Measurements from ENCODE around the gene GP5. TPM values are rescaled to one million over a fixed set of nuclear protein-coding genes. Genes with fewer than 3 reads are reported as not detected.

GP5 gene
- total RNA-seq, 4 donors from 2014 or later, result 0.17 to 0.34 TPM; not detected in 2

- WGBS, result 73% methylated on average over 11 of the region's 20 CpGs
- Histone ChIP-seq H3K9me3 (no peaks in the 10 kb centered on the region), H3K27ac (replicated peaks in 1 of 4) (no peak overlapping the region), H3K4me3 (no peak overlapping the region), H3K36me3 (no peaks in the 10 kb centered on the region), H3K4me1 (peaks cover 3 to 22% (median 14%) of the 10 kb centered on the region in 4 donors), H3K27me3 (peaks cover 0 to 19% (median 0%) of the 10 kb centered on the region in 4 donors)
- DNase-seq (ENCODE audit: extremely low spot score), result no peak
- intact Hi-C loops (cut with DNase I), result no loop called here
- TF ChIP-seq POLR2A (IDR thresholded peaks at IDR 0.05; ENCODE audit: low read depth), result no peak
- no peak for TF ChIP-seq EP300 (IDR thresholded peaks at IDR 0.05)
- TF ChIP-seq CTCF (IDR thresholded peaks at IDR 0.05), result no peak
- TF ChIP-seq POLR2AphosphoS5 (IDR thresholded peaks at IDR 0.05), result no peak
Observed at GRCh38 chr3:194364652-194365434, 34.2 kb downstream of the GP5 start.

- H3K4me3 ChIP-seq, result no peak overlapping the region
- H3K4me1 ChIP-seq, result peaks cover 3 to 16% (median 11%) of the 10 kb centered on the region in 4 donors
- DNase-seq (ENCODE audit: extremely low spot score), result no peak
- TF ChIP-seq CTCF (IDR thresholded peaks at IDR 0.05), result no peak
- no peak for TF ChIP-seq EP300 (IDR thresholded peaks at IDR 0.05)
- no peak for TF ChIP-seq POLR2AphosphoS5 (IDR thresholded peaks at IDR 0.05)
- TF ChIP-seq POLR2A (IDR thresholded peaks at IDR 0.05; ENCODE audit: low read depth), result no peak
- no peak overlapping the region for H3K27ac ChIP-seq (replicated peaks in 1 of 4)
- intact Hi-C loops (cut with DNase I), result no loop called here
- no peaks in the 10 kb centered on the region for H3K9me3 ChIP-seq
- peaks cover 0 to 13% (median 0%) of the 10 kb centered on the region in 4 donors for H3K27me3 ChIP-seq
- 79% methylated on average over 3 of the region's 3 CpGs for WGBS
- H3K36me3 ChIP-seq, result no peaks in the 10 kb centered on the region
Observed at GRCh38 chr3:194364314-194364651, 34.8 kb downstream of the GP5 start.

GRCh38 chr3:194360568-194360967 is 38.5 kb downstream of the GP5 start:
- TF ChIP-seq POLR2A (IDR thresholded peaks at IDR 0.05; ENCODE audit: low read depth), result no peak
- TF ChIP-seq CTCF (IDR thresholded peaks at IDR 0.05), result no peak
- TF ChIP-seq EP300 (IDR thresholded peaks at IDR 0.05), result no peak
- no peak for TF ChIP-seq POLR2AphosphoS5 (IDR thresholded peaks at IDR 0.05)
- Histone ChIP-seq H3K9me3 (no peaks in the 10 kb centered on the region), H3K36me3 (no peaks in the 10 kb centered on the region), H3K4me1 (peaks cover 3 to 13% (median 11%) of the 10 kb centered on the region in 4 donors), H3K27me3 (peaks cover 0 to 6% (median 0%) of the 10 kb centered on the region in 4 donors), H3K27ac (replicated peaks in 1 of 4) (no peak overlapping the region), H3K4me3 (no peak overlapping the region)
- WGBS, result 91% methylated on average over 11 of the region's 18 CpGs
- intact Hi-C loops (cut with DNase I), result no loop called here
- DNase-seq (ENCODE audit: extremely low spot score), result no peak

GRCh38 chr3:194357681-194358080 is 41.4 kb downstream of the GP5 start:
- Histone ChIP-seq H3K36me3 (no peaks in the 10 kb centered on the region), H3K27ac (replicated peaks in 1 of 4) (no peak overlapping the region), H3K4me3 (no peak overlapping the region), H3K4me1 (no peaks in the 10 kb centered on the region), H3K9me3 (no peaks in the 10 kb centered on the region), H3K27me3 (peaks cover 0 to 6% (median 0%) of the 10 kb centered on the region in 4 donors)
- TF ChIP-seq EP300 (IDR thresholded peaks at IDR 0.05), result no peak
- no peak for TF ChIP-seq POLR2AphosphoS5 (IDR thresholded peaks at IDR 0.05)
- TF ChIP-seq CTCF (IDR thresholded peaks at IDR 0.05), result no peak
- no peak for TF ChIP-seq POLR2A (IDR thresholded peaks at IDR 0.05; ENCODE audit: low read depth)
- 90% methylated on average over 11 of the region's 11 CpGs for WGBS
- intact Hi-C loops (cut with DNase I), result no loop called here
- no peak for DNase-seq (ENCODE audit: extremely low spot score)
